Esophagus squamous epithelium (tissue), 5 donors: ENCODE measurements around the gene HELLS. TPM values are rescaled to one million over a fixed set of nuclear protein-coding genes. Genes with fewer than 3 reads are reported as not detected.

Experiments used
- DNase-seq: peaks from one replicate; lab custom pipeline; 2025; lab: John Stamatoyannopoulos, UW
- H3K27ac ChIP-seq, 4 donors: fragments of 200-600 bp; sonication (generic); one replicate each; pipeline ENCODE4 v1.5.1; 2016 to 2019; ENCODE audit warnings: mild to moderate bottlenecking in 1 of 4
- H3K27me3 ChIP-seq, 4 donors: fragments of 200-600 bp; sonication (generic); 1 replicate in 3 of 4; 2 replicates in 1 of 4; pipeline versions ENCODE4 v1.5.1 to v1.6.0; 2017 to 2021; ENCODE audit warnings: antibody characterized with exemption in 1 of 4
- H3K36me3 ChIP-seq, 3 donors: fragments of 200-600 bp; sonication (generic); one replicate each; pipeline ENCODE4 v1.5.1; 2016 to 2019
- H3K4me1 ChIP-seq, 3 donors: fragments of 200-600 bp; sonication (generic); one replicate each; pipeline ENCODE4 v1.5.1; 2017 to 2019
- H3K4me3 ChIP-seq, 4 donors: fragments of 200-600 bp; sonication (generic); 1 replicate in 3 of 4; 2 replicates in 1 of 4; pipeline ENCODE4 v1.5.1; 2016 to 2019; ENCODE audit warnings: mild to moderate bottlenecking in 2 of 4, moderate library complexity in 1 of 4
- H3K9me3 ChIP-seq, 3 donors: fragments of 200-600 bp; sonication (generic); one replicate each; pipeline ENCODE4 v1.5.1; 2016 to 2019
- POLR2A ChIP-seq, 4 donors: fragments of 450-650 bp; IDR thresholded peaks; one replicate each; pipeline ENCODE4 v1.6.1; 2017; ENCODE audit warnings: antibody characterized with exemption in 4 of 4, mild to moderate bottlenecking in 4 of 4, moderate library complexity in 3 of 4
- WGBS, 2 donors: methylation state at CpG; one replicate each; pipeline ENCODE4 v1.1.5; 2018; 5-methylcytosine and 5-hydroxymethylcytosine counted together
- intact Hi-C: fragments of 100-400 bp; cut with DNase I; formaldehyde crosslinking; loops from one replicate; pipeline ENCODE4 v1.15.0; 2022
- total RNA-seq, 4 donors: library from RNA; depleted of rRNA; stranded (reverse); fragments of >200 nt; gene quantifications; one replicate each; pipeline ENCODE4 v1.1.0, GENCODE V29; 2016
- TF ChIP-seq, protein P1 (sequence below), 6 experiments: fragments of 450-650 bp in 4 of 6; fragments of 200-600 bp in 2 of 6; sonication (generic) in 2 of 6; IDR thresholded peaks; one replicate each; pipeline ENCODE4 v1.5.1; 2016 to 2019; ENCODE audit warnings: antibody characterized with exemption in 6 of 6, mild to moderate bottlenecking in 4 of 6, moderate library complexity in 4 of 6
- donor health status: DM: yes; HTN: yes; CAD: no.

The HELLS gene
- total RNA-seq, 4 donors from 2014 or later: 16.8 to 90.8 (median 35.6) TPM

DNA sequence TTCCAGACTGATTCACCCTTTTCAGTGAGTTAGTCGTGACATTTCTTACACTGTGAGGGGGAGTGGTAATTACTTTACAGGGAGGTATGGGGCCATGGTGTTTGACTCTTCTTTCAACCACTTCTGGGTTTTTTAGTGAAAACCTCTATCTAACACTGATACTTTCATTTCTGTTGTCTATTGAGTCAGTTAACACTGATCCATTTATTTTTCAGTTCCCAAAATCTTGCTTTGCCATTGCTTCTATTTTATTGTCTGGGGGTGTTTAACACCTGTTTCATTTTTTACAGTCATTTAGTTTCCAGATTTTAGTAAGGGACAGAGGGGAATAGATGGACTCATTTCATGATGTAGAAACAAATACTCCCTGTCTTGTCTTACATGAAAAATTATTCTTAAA, 61.5 kb downstream of the HELLS start:
- WGBS, 2 donors: 74 to 82% methylated on average over 1 of the region's 1 CpG
- Histone ChIP-seq H3K9me3 (no peaks in the 10 kb centered on the region), H3K4me1 (peaks cover 0 to 6% (median 0%) of the 10 kb centered on the region in 3 donors), H3K36me3 (no peaks in the 10 kb centered on the region), H3K27ac (no peak overlapping the region), H3K4me3 (no peak overlapping the region), H3K27me3 (no peaks in the 10 kb centered on the region)
- intact Hi-C loops: no loop called here
- no peak for DNase-seq
- no peak for TF ChIP-seq POLR2A (IDR thresholded peaks at IDR 0.05)
- TF ChIP-seq, protein P1, sequence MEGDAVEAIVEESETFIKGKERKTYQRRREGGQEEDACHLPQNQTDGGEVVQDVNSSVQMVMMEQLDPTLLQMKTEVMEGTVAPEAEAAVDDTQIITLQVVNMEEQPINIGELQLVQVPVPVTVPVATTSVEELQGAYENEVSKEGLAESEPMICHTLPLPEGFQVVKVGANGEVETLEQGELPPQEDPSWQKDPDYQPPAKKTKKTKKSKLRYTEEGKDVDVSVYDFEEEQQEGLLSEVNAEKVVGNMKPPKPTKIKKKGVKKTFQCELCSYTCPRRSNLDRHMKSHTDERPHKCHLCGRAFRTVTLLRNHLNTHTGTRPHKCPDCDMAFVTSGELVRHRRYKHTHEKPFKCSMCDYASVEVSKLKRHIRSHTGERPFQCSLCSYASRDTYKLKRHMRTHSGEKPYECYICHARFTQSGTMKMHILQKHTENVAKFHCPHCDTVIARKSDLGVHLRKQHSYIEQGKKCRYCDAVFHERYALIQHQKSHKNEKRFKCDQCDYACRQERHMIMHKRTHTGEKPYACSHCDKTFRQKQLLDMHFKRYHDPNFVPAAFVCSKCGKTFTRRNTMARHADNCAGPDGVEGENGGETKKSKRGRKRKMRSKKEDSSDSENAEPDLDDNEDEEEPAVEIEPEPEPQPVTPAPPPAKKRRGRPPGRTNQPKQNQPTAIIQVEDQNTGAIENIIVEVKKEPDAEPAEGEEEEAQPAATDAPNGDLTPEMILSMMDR (IDR thresholded peaks at IDR 0.05): no peak

DNA sequence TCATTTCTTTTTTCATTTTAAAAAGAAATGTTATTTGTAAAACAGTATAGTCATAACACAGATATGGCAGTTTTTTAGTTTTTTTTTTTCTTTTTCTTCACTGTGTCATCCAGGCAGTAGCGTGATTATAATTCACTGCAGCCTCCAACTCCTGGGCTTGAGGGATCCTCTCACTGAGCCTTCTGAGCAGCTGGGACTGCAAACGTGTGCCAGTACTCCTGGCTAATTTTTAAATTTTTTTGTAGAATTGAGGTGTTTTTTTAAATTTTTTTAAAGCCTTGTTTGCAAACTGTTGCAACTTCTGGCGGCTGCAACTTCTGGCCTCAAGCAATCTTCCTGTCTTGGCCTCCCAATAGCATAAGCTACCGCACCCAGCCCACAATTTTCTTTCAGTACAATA, 63.0 kb downstream of the HELLS start:
- no peaks in the 10 kb centered on the region for H3K36me3 ChIP-seq
- H3K4me3 ChIP-seq: no peak overlapping the region
- intact Hi-C loops: no loop called here
- DNase-seq: no peak
- WGBS, 2 donors: 36 to 49% methylated on average over 4 of the region's 4 CpGs
- no peak overlapping the region for H3K27ac ChIP-seq
- no peaks in the 10 kb centered on the region for H3K9me3 ChIP-seq
- H3K27me3 ChIP-seq: no peaks in the 10 kb centered on the region
- no peak for TF ChIP-seq POLR2A (IDR thresholded peaks at IDR 0.05)
- TF ChIP-seq, protein P1 (IDR thresholded peaks at IDR 0.05): no peak
- peaks cover 0 to 6% (median 0%) of the 10 kb centered on the region in 3 donors for H3K4me1 ChIP-seq

DNA sequence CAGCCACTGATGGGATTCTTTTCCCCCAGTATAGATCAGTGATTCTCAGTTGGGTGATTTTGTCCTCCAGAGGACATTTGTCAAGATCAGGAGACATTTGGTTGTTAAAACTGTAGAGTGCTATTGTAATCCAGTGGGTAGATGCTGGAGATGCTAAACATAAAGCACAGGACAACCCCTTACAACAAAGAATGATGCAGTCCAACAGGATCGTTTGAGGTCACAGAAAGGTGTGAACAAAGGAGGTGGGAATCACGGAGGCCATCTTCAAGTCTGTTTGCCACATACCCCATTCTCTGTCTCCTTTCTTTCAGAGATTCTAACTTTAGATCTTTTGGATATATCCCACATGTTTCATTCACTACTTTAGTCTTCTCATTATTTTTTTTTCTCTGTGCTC, 69.0 kb downstream of the HELLS start:
- Histone ChIP-seq H3K27ac (no peak overlapping the region), H3K4me1 (no peaks in the 10 kb centered on the region), H3K36me3 (no peaks in the 10 kb centered on the region), H3K27me3 (no peaks in the 10 kb centered on the region), H3K4me3 (no peak overlapping the region), H3K9me3 (no peaks in the 10 kb centered on the region)
- no peak for TF ChIP-seq POLR2A (IDR thresholded peaks at IDR 0.05)
- TF ChIP-seq, protein P1 (IDR thresholded peaks at IDR 0.05): no peak
- intact Hi-C loops: no loop called here
- no peak for DNase-seq
- 84 to 92% methylated on average over 2 of the region's 2 CpGs for WGBS, 2 donors

DNA sequence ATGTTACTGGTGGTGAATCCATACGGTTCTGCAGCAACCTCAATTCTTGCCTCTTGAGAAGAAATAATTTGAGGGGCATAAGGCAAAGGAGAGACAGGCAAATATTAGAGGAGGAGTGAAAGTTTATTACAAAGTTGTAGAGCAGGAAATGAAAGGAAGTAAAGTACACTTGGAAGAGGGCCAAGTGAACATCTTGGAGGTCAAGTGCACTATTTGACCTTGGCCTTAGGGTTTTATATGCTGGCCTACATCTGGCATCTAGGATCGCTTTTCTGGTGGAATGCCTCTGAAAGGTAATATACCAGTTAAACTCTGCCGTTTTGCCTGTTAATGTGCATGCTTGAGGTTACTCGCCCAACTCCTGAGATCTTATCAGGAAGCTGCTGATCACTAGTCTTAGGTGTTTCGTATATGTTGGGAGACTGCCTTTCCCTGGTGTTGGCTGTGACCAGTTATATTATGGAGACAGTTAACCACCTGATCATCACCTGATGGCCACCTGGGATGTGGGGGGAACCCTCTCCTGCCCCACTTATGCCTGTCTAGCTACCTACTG, 71.9 kb downstream of the HELLS start:
- Histone ChIP-seq H3K4me3 (no peak overlapping the region), H3K27ac (no peak overlapping the region), H3K36me3 (no peaks in the 10 kb centered on the region), H3K9me3 (no peaks in the 10 kb centered on the region), H3K27me3 (no peaks in the 10 kb centered on the region), H3K4me1 (no peaks in the 10 kb centered on the region)
- no peak for DNase-seq
- TF ChIP-seq, protein P1 (IDR thresholded peaks at IDR 0.05): no peak
- TF ChIP-seq POLR2A (IDR thresholded peaks at IDR 0.05): no peak
- intact Hi-C loops: no loop called here
- WGBS, 2 donors: 68 to 75% methylated on average over 5 of the region's 5 CpGs

DNA sequence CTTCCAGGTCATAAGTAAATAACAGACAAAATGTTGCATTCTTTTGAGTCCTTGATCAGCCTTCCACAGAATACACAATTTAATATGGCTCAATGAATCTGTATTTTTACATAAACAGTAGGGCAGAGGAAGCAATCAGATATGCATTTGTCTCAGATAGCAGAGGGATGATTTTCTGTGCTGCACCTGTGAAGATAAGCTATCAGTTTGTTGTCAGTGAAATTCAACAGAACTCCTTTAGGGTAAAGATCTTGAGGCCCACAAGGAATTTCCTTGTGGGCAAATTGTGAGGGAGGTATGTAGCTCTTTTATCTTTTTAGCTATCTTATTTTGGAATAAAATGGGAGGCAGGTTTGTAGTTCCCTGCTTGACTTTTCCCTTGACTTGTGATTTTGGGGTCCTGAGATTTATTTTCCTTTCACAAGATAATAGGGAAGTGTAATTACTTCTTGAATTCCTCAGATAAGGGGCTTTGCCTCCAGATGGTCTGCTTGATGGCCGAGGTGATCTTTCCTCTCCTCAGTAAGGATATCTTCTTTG, 77.1 kb downstream of the HELLS start:
- no peak overlapping the region for H3K27ac ChIP-seq
- H3K4me1 ChIP-seq: peaks cover 0 to 15% (median 4%) of the 10 kb centered on the region in 3 donors
- no peak for DNase-seq
- no peaks in the 10 kb centered on the region for H3K27me3 ChIP-seq
- TF ChIP-seq POLR2A (IDR thresholded peaks at IDR 0.05): no peak
- TF ChIP-seq, protein P1 (IDR thresholded peaks at IDR 0.05): no peak
- no peaks in the 10 kb centered on the region for H3K36me3 ChIP-seq
- intact Hi-C loops: no loop called here
- H3K4me3 ChIP-seq: no peak overlapping the region
- H3K9me3 ChIP-seq: no peaks in the 10 kb centered on the region
- 59 to 79% methylated on average over 1 of the region's 1 CpG for WGBS, 2 donors
